Mesothelial cell of epicardium (in vitro differentiated cells): Measurements from ENCODE around the gene PRKAR1B. TPM values are rescaled to one million over a fixed set of nuclear protein-coding genes. Genes with fewer than 3 reads are reported as not detected.

ENCODE experiments used
- DNase-seq, 2 experiments: peaks; one replicate each; pipeline ENCODE4 v3.0.0; 2021; ENCODE audit warnings: low spot score in 2 of 2; ENCODE audit not compliant: unreplicated experiment in 2 of 2
- H3K27ac Mint-ChIP-seq: 2 replicates; pipeline ENCODE4 v1.8.0; 2021; ENCODE audit warnings: mixed read lengths
- H3K27me3 Mint-ChIP-seq: 2 replicates; pipeline ENCODE4 v1.8.0; 2021; ENCODE audit warnings: low read depth, mixed read lengths
- H3K36me3 Mint-ChIP-seq: 2 replicates; pipeline ENCODE4 v1.8.0; 2021; ENCODE audit warnings: mixed read lengths
- H3K4me1 Mint-ChIP-seq: 2 replicates; pipeline ENCODE4 v1.8.0; 2021; ENCODE audit warnings: mixed read lengths
- H3K4me3 Mint-ChIP-seq: 2 replicates; pipeline ENCODE4 v1.8.0; 2021; ENCODE audit warnings: mild to moderate bottlenecking, moderate library complexity, mixed read lengths
- H3K9me3 Mint-ChIP-seq: 2 replicates; pipeline ENCODE4 v1.8.0; 2021; ENCODE audit warnings: mixed read lengths
- CTCF ChIP-seq: fragments of 200-600 bp; sonication (generic); IDR thresholded peaks from one replicate; pipeline ENCODE4 v1.5.0; 2021; ENCODE audit warnings: antibody characterized with exemption; ENCODE audit not compliant: unreplicated experiment
- total RNA-seq: library from RNA; stranded (reverse); gene quantifications from 3 replicates; pipeline ENCODE4 v1.2.1, GENCODE V29; 2021

The PRKAR1B gene
- total RNA-seq, 1 donor from 2014 or later = 50.6 TPM

GRCh38 chr7:595621-596010 is 131.5 kb downstream of the PRKAR1B start:
- TF ChIP-seq CTCF = no peak
- H3K4me1 Mint-ChIP-seq = peaks cover 14% of the 10 kb centered on the region
- no peak overlapping the region for H3K4me3 Mint-ChIP-seq
- H3K27me3 Mint-ChIP-seq = no peaks in the 10 kb centered on the region
- H3K36me3 Mint-ChIP-seq = peaks cover 8% of the 10 kb centered on the region
- H3K27ac Mint-ChIP-seq = no peak overlapping the region
- H3K9me3 Mint-ChIP-seq = no peaks in the 10 kb centered on the region
- no peak for DNase-seq

GRCh38 chr7:594920-595620 is 132.0 kb downstream of the PRKAR1B start:
- DNase-seq = no peak
- Mint-ChIP-seq H3K27me3 (no peaks in the 10 kb centered on the region), H3K4me1 (peaks cover 19% of the 10 kb centered on the region), H3K27ac (no peak overlapping the region), H3K4me3 (no peak overlapping the region), H3K9me3 (no peaks in the 10 kb centered on the region), H3K36me3 (peaks cover 8% of the 10 kb centered on the region)
- no peak for TF ChIP-seq CTCF

DNA sequence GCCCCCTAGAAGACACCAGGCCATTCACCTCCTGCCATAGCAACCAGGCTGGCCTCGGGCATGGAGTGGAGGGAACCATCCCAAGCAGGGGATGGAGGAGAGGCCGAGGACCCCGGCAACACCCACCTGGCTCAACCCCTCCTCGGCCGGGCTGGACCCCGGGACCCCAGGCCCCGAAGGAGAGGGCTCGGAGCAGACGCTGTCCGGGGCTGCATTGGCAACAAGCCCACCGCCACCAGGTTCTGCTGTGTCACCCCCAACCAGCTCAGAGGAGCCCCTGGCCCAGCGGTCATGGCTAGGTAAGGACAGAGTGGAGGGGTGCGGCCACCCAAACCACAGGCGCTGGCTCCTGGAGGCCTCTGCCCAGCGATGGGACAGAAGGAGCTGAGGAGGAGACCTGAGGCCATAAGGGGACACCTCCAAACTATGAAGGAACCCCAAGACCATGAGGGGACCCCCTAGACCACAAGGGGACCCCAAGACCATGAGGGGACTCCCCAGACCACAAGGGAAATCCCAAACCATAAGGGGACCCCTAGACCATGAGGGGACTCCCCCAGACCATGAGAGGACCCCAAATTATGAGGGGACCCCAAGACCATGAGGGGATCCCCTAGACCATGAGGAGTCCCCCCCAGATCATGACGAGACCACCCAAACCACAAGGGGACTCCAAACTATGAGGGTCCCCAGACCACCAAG is 132.7 kb downstream of the PRKAR1B start:
- Mint-ChIP-seq H3K27ac (no peak overlapping the region), H3K4me3 (no peak overlapping the region), H3K4me1 (peaks cover 25% of the 10 kb centered on the region), H3K9me3 (no peaks in the 10 kb centered on the region), H3K27me3 (no peaks in the 10 kb centered on the region), H3K36me3 (peaks cover 8% of the 10 kb centered on the region)
- no peak for DNase-seq
- no peak for TF ChIP-seq CTCF

GRCh38 chr7:593324-594115 is 133.6 kb downstream of the PRKAR1B start:
- Mint-ChIP-seq H3K27ac (no peak overlapping the region), H3K27me3 (no peaks in the 10 kb centered on the region), H3K36me3 (peaks cover 15% of the 10 kb centered on the region)

More at GRCh38 chr7:593324-594115, 133.6 kb downstream of the PRKAR1B start:
- TF ChIP-seq CTCF = no peak
- Mint-ChIP-seq H3K9me3 (peaks cover 7% of the 10 kb centered on the region), H3K4me1 (peaks cover 25% of the 10 kb centered on the region), H3K4me3 (no peak overlapping the region)
- no peak for DNase-seq
